NCI-H2107 treated with DMSO at 0.1 percent for 48 hours (cell line): Measurements from ENCODE around the gene GH1.
"Not testable (repeated sequence)": the region's sequence is repeated elsewhere in the genome, so short reads cannot be mapped to it uniquely, and the experiment has no call there.

Source experiments
- DNase-seq: peaks from one replicate; lab custom pipeline; 2025; ENCODE audit not compliant: unreplicated experiment; lab: John Stamatoyannopoulos, UW

Gene GH1

GRCh38 chr17:63869491-63870291 is 48.9 kb downstream of the GH1 start:
- not testable (repeated sequence) for DNase-seq
